ENCODE data around the gene SLC9A3. TPM values are rescaled to one million over a fixed set of nuclear protein-coding genes. Genes with fewer than 3 reads are reported as not detected.

Gene SLC9A3
- total RNA-seq, 5 donors from 2014 or later (not counting 1 experiment from before 2014, with no cell fraction given) = 1.9 to 3.5 (median 2.5) TPM

- no peaks in the 10 kb centered on the region for H3K4me1 ChIP-seq (ENCODE audit: control insufficient read depth in 1 of 2, extremely low read depth in 1 of 2, insufficient read depth in 2 of 2, low read length in 2 of 2)
- Mint-ChIP-seq H3K4me1 (no peaks in the 10 kb centered on the region), H3K27me3 (peaks cover 0 to 6% of the 10 kb centered on the region in 2 donors), H3K36me3 (no peaks in the 10 kb centered on the region), H3K4me3 (no peak overlapping the region), H3K9me3 (no peaks in the 10 kb centered on the region), H3K27ac (no peak overlapping the region)
- ChIA-PET POLR2A (no interaction called here), CTCF (no interaction called here)
- DNase-seq = no peak
- 61% methylated on average over 23 of the region's 24 CpGs for WGBS (ENCODE audit: insufficient coverage)
- no peak overlapping the region for H3K27ac ChIP-seq (ENCODE audit: low read length)
- no peaks in the 10 kb centered on the region for H3K36me3 ChIP-seq (ENCODE audit: control insufficient read depth in 2 of 2, extremely low read depth in 1 of 2, insufficient read depth in 1 of 2, low read length in 1 of 2)
- no peak for ATAC-seq (replicated peaks in 1 of 4)
- no peak overlapping the region for H3K4me3 ChIP-seq (ENCODE audit: control insufficient read depth in 1 of 2, extremely low read depth in 1 of 2, low read length in 1 of 2)
- H3K9me3 ChIP-seq = no peaks in the 10 kb centered on the region
- H3K27me3 ChIP-seq (replicated peaks in 1 of 2; ENCODE audit: control insufficient read depth in 2 of 2, extremely low read depth in 1 of 2, insufficient read depth in 2 of 2, low read length in 1 of 2) = peaks cover 0 to 21% of the 10 kb centered on the region in 2 experiments
Measured at GRCh38 chr5:423626-424261, 100.5 kb downstream of the SLC9A3 start.

GRCh38 chr5:423233-423565 is 101.0 kb downstream of the SLC9A3 start:
- H3K9me3 Mint-ChIP-seq = no peaks in the 10 kb centered on the region
- Histone ChIP-seq H3K36me3 (ENCODE audit: control insufficient read depth in 2 of 2, extremely low read depth in 1 of 2, insufficient read depth in 1 of 2, low read length in 1 of 2) (no peaks in the 10 kb centered on the region), H3K27me3 (replicated peaks in 1 of 2; ENCODE audit: control insufficient read depth in 2 of 2, extremely low read depth in 1 of 2, insufficient read depth in 2 of 2, low read length in 1 of 2) (peaks cover 0 to 21% of the 10 kb centered on the region in 2 experiments), H3K4me3 (ENCODE audit: control insufficient read depth in 1 of 2, extremely low read depth in 1 of 2, low read length in 1 of 2) (no peak overlapping the region), H3K4me1 (ENCODE audit: control insufficient read depth in 1 of 2, extremely low read depth in 1 of 2, insufficient read depth in 2 of 2, low read length in 2 of 2) (no peaks in the 10 kb centered on the region), H3K9me3 (no peaks in the 10 kb centered on the region), H3K27ac (ENCODE audit: low read length) (no peak overlapping the region)
- H3K4me3 Mint-ChIP-seq = no peak overlapping the region
- CTCF ChIA-PET = no interaction called here
- POLR2A ChIA-PET = no interaction called here
- DNase-seq (no peak), ATAC-seq (replicated peaks in 1 of 4) (no peak)
- no peak overlapping the region for H3K27ac Mint-ChIP-seq
- no peaks in the 10 kb centered on the region for H3K36me3 Mint-ChIP-seq
- H3K4me1 Mint-ChIP-seq = no peaks in the 10 kb centered on the region
- peaks cover 0 to 6% of the 10 kb centered on the region in 2 donors for H3K27me3 Mint-ChIP-seq
- WGBS (ENCODE audit: insufficient coverage) = 74% methylated on average over 9 of the region's 9 CpGs

- ChIA-PET CTCF (no interaction called here), POLR2A (no interaction called here)
- H3K27ac ChIP-seq (ENCODE audit: low read length) = no peak overlapping the region
- no peaks in the 10 kb centered on the region for H3K9me3 ChIP-seq
- H3K27me3 ChIP-seq (replicated peaks in 1 of 2; ENCODE audit: control insufficient read depth in 2 of 2, extremely low read depth in 1 of 2, insufficient read depth in 2 of 2, low read length in 1 of 2) = peaks cover 0 to 21% of the 10 kb centered on the region in 2 experiments
- Mint-ChIP-seq H3K27me3 (peaks cover 0 to 6% of the 10 kb centered on the region in 2 donors), H3K36me3 (no peaks in the 10 kb centered on the region), H3K4me1 (no peaks in the 10 kb centered on the region), H3K4me3 (no peak overlapping the region), H3K27ac (no peak overlapping the region), H3K9me3 (no peaks in the 10 kb centered on the region)
- ATAC-seq (replicated peaks in 1 of 4) (no peak), DNase-seq (no peak)
- WGBS (ENCODE audit: insufficient coverage) = 82% methylated on average over 24 of the region's 32 CpGs
- no peak overlapping the region for H3K4me3 ChIP-seq (ENCODE audit: control insufficient read depth in 1 of 2, extremely low read depth in 1 of 2, low read length in 1 of 2)
- H3K4me1 ChIP-seq (ENCODE audit: control insufficient read depth in 1 of 2, extremely low read depth in 1 of 2, insufficient read depth in 2 of 2, low read length in 2 of 2) = no peaks in the 10 kb centered on the region
- H3K36me3 ChIP-seq (ENCODE audit: control insufficient read depth in 2 of 2, extremely low read depth in 1 of 2, insufficient read depth in 1 of 2, low read length in 1 of 2) = no peaks in the 10 kb centered on the region
Measured at GRCh38 chr5:422323-423232, 101.7 kb downstream of the SLC9A3 start.

GRCh38 chr5:421901-422300 is 102.3 kb downstream of the SLC9A3 start:
- H3K4me3 Mint-ChIP-seq = no peak overlapping the region
- no peaks in the 10 kb centered on the region for H3K4me1 Mint-ChIP-seq
- peaks cover 0 to 18% of the 10 kb centered on the region in 2 experiments for H3K27me3 ChIP-seq (replicated peaks in 1 of 2; ENCODE audit: control insufficient read depth in 2 of 2, extremely low read depth in 1 of 2, insufficient read depth in 2 of 2, low read length in 1 of 2)
- no peaks in the 10 kb centered on the region for H3K4me1 ChIP-seq (ENCODE audit: control insufficient read depth in 1 of 2, extremely low read depth in 1 of 2, insufficient read depth in 2 of 2, low read length in 2 of 2)
- POLR2A ChIA-PET = no interaction called here
- ATAC-seq (replicated peaks in 1 of 4) (no peak), DNase-seq (no peak)
- WGBS (ENCODE audit: insufficient coverage) = 97% methylated on average over 12 of the region's 13 CpGs
- H3K36me3 Mint-ChIP-seq = no peaks in the 10 kb centered on the region
- no peak overlapping the region for H3K27ac ChIP-seq (ENCODE audit: low read length)
- no peaks in the 10 kb centered on the region for H3K9me3 ChIP-seq
- H3K27me3 Mint-ChIP-seq = peaks cover 0 to 6% of the 10 kb centered on the region in 2 donors
- H3K4me3 ChIP-seq (ENCODE audit: control insufficient read depth in 1 of 2, extremely low read depth in 1 of 2, low read length in 1 of 2) = no peak overlapping the region
- CTCF ChIA-PET = no interaction called here
- no peaks in the 10 kb centered on the region for H3K36me3 ChIP-seq (ENCODE audit: control insufficient read depth in 2 of 2, extremely low read depth in 1 of 2, insufficient read depth in 1 of 2, low read length in 1 of 2)
- no peaks in the 10 kb centered on the region for H3K9me3 Mint-ChIP-seq
- no peak overlapping the region for H3K27ac Mint-ChIP-seq

- Mint-ChIP-seq H3K4me1 (no peaks in the 10 kb centered on the region), H3K4me3 (no peak overlapping the region), H3K9me3 (no peaks in the 10 kb centered on the region), H3K36me3 (no peaks in the 10 kb centered on the region), H3K27me3 (peaks cover 0 to 2% of the 10 kb centered on the region in 2 donors), H3K27ac (no peak overlapping the region)
- CTCF ChIA-PET = no interaction called here
- no peak for ATAC-seq (replicated peaks in 1 of 4)
- no peak for DNase-seq
- POLR2A ChIA-PET = no interaction called here
- 95% methylated on average over 22 of the region's 34 CpGs for WGBS (ENCODE audit: insufficient coverage)
- no peak overlapping the region for H3K4me3 ChIP-seq (ENCODE audit: control insufficient read depth in 1 of 2, extremely low read depth in 1 of 2, low read length in 1 of 2)
- H3K27ac ChIP-seq (ENCODE audit: low read length) = no peak overlapping the region
- peaks cover 0 to 14% of the 10 kb centered on the region in 2 experiments for H3K27me3 ChIP-seq (replicated peaks in 1 of 2; ENCODE audit: control insufficient read depth in 2 of 2, extremely low read depth in 1 of 2, insufficient read depth in 2 of 2, low read length in 1 of 2)
- H3K36me3 ChIP-seq (ENCODE audit: control insufficient read depth in 2 of 2, extremely low read depth in 1 of 2, insufficient read depth in 1 of 2, low read length in 1 of 2) = no peaks in the 10 kb centered on the region
- H3K9me3 ChIP-seq = no peaks in the 10 kb centered on the region
- H3K4me1 ChIP-seq (ENCODE audit: control insufficient read depth in 1 of 2, extremely low read depth in 1 of 2, insufficient read depth in 2 of 2, low read length in 2 of 2) = no peaks in the 10 kb centered on the region
Measured at GRCh38 chr5:421287-421880, 102.9 kb downstream of the SLC9A3 start.

- Mint-ChIP-seq H3K27ac (no peak overlapping the region), H3K36me3 (no peaks in the 10 kb centered on the region), H3K27me3 (no peaks in the 10 kb centered on the region), H3K4me1 (no peaks in the 10 kb centered on the region), H3K9me3 (no peaks in the 10 kb centered on the region), H3K4me3 (no peak overlapping the region)
- peaks cover 0 to 18% of the 10 kb centered on the region in 2 experiments for H3K27me3 ChIP-seq (replicated peaks in 1 of 2; ENCODE audit: control insufficient read depth in 2 of 2, extremely low read depth in 1 of 2, insufficient read depth in 2 of 2, low read length in 1 of 2)
- H3K36me3 ChIP-seq (ENCODE audit: control insufficient read depth in 2 of 2, extremely low read depth in 1 of 2, insufficient read depth in 1 of 2, low read length in 1 of 2) = no peaks in the 10 kb centered on the region
- ATAC-seq (replicated peaks in 1 of 4) (no peak), DNase-seq (no peak)
- ChIA-PET POLR2A (no interaction called here), CTCF (no interaction called here)
- 93% methylated on average over 38 of the region's 52 CpGs for WGBS (ENCODE audit: insufficient coverage)
- no peaks in the 10 kb centered on the region for H3K4me1 ChIP-seq (ENCODE audit: control insufficient read depth in 1 of 2, extremely low read depth in 1 of 2, insufficient read depth in 2 of 2, low read length in 2 of 2)
- no peak overlapping the region for H3K27ac ChIP-seq (ENCODE audit: low read length)
- H3K9me3 ChIP-seq = no peaks in the 10 kb centered on the region
- no peak overlapping the region for H3K4me3 ChIP-seq (ENCODE audit: control insufficient read depth in 1 of 2, extremely low read depth in 1 of 2, low read length in 1 of 2)
Measured at GRCh38 chr5:420632-421286, 103.5 kb downstream of the SLC9A3 start.
